Right lobe of liver (tissue), 6 donors: Measurements from ENCODE around the gene EIF4G1. TPM values are rescaled to one million over a fixed set of nuclear protein-coding genes. Genes with fewer than 3 reads are reported as not detected.

ENCODE experiments used
- ATAC-seq, 4 donors: fragments of 200-7000 bp; cut with Tn5 transposase; one replicate each; pipeline ENCODE4 v1.9.1; 2020; ENCODE audit warnings: mild to moderate bottlenecking in 4 of 4, moderate library complexity in 4 of 4
- DNase-seq, 3 donors: peaks; one replicate each; pipeline ENCODE4 v3.0.0-alpha.2; 2020
- H3K27ac ChIP-seq, 3 donors: fragments of 200-600 bp; one replicate each; pipeline ENCODE4 v1.8.0; 2022
- H3K27me3 ChIP-seq, 2 donors: fragments of 200-600 bp; one replicate each; pipeline ENCODE4 v1.8.0; 2022
- H3K36me3 ChIP-seq, 4 donors: fragments of 200-600 bp; sonication (generic) in 1 of 4; one replicate each; pipeline versions ENCODE4 v1.5.1 to v1.8.0; 2017 to 2022; ENCODE audit warnings: control low read depth in 1 of 4
- H3K4me1 ChIP-seq, 4 donors: fragments of 200-600 bp; sonication (generic) in 1 of 4; one replicate each; pipeline versions ENCODE4 v1.5.1 to v1.8.0; 2017 to 2022; ENCODE audit warnings: control low read depth in 1 of 4
- H3K4me3 ChIP-seq, 3 donors: fragments of 200-600 bp; one replicate each; pipeline ENCODE4 v1.8.0; 2022
- H3K9me3 ChIP-seq, 4 donors: fragments of 200-600 bp; sonication (generic) in 1 of 4; one replicate each; pipeline versions ENCODE4 v1.5.1 to v1.8.0; 2017 to 2022; ENCODE audit warnings: control low read depth in 1 of 4
- CTCF ChIP-seq, 4 donors: fragments of 200-600 bp in 3 of 4; fragments of 450-650 bp in 1 of 4; IDR thresholded peaks; one replicate each; pipeline versions ENCODE4 v1.5.1 to v1.8.0; 2016 to 2022; ENCODE audit warnings: antibody characterized with exemption in 4 of 4, mild to moderate bottlenecking in 2 of 4
- POLR2A ChIP-seq: fragments of 450-650 bp; IDR thresholded peaks from one replicate; pipeline ENCODE4 v1.6.1; 2017; ENCODE audit warnings: antibody characterized with exemption, mild to moderate bottlenecking
- WGBS: methylation state at CpG from one replicate; pipeline ENCODE4 v1.1.6; 2018; ENCODE audit warnings: low coverage, low lambda C conversion rate; ENCODE audit not compliant: insufficient coverage; ENCODE audit errors: missing lambda C conversion rate; 5-methylcytosine and 5-hydroxymethylcytosine counted together
- intact Hi-C, 2 donors: fragments of 100-400 bp; cut with DNase I; formaldehyde crosslinking; loops; one replicate each; pipeline versions ENCODE4 v1.11.2 to v1.14.1; 2022
- total RNA-seq, 6 experiments: library from RNA; depleted of rRNA in 2 of 6; stranded (reverse); fragments of >200 nt in 2 of 6; fragmentation: NEBNext Ultra II Directional in 3 of 6; extraction: Animal tissue kit (Norgen Biotek cat#: 25700) in 3 of 6; gene quantifications; one replicate each; pipeline versions ENCODE4 v1.1.0 to v1.2.4, GENCODE V29; 2016 to 2023
- donor health status: DM: no; HTN: yes; CAD: no.
- donor health status: DM: no; HTN: no; CAD: no.
- donor health status: DM: no; HTN: no; CAD: no.
- donor health status: DM: no; HTN: yes; CAD: no.
- donor health status: DM: no; HTN: yes; CAD: no.

EIF4G1 gene
- total RNA-seq, 6 experiments from 2014 or later = 262 to 368 (median 291) TPM

- Histone ChIP-seq H3K27ac (no peak overlapping the region), H3K4me3 (no peak overlapping the region), H3K4me1 (peaks cover 0 to 17% (median 7%) of the 10 kb centered on the region in 4 donors), H3K9me3 (no peaks in the 10 kb centered on the region), H3K27me3 (no peaks in the 10 kb centered on the region), H3K36me3 (no peaks in the 10 kb centered on the region)
- intact Hi-C loops = no loop called here
- ATAC-seq (peak; percentile 33 to 67 (median 41)), DNase-seq (peak; percentile 46 to 61 (median 58))
- 49% methylated on average over 9 of the region's 18 CpGs for WGBS
- TF ChIP-seq CTCF (IDR thresholded peaks at IDR 0.05) = peak; percentile 55 to 69 (median 64)
- TF ChIP-seq POLR2A = no peak
Measured at GRCh38 chr3:184354121-184354728, 39.8 kb downstream of the EIF4G1 start.

- TF ChIP-seq POLR2A (no peak), CTCF (IDR thresholded peaks at IDR 0.05) (no peak)
- H3K9me3 ChIP-seq = no peaks in the 10 kb centered on the region
- intact Hi-C loops = no loop called here
- ATAC-seq (no peak), DNase-seq (no peak)
- H3K4me1 ChIP-seq = peaks cover 0 to 17% (median 7%) of the 10 kb centered on the region in 4 donors
- no peaks in the 10 kb centered on the region for H3K36me3 ChIP-seq
- 0% methylated on average over 1 of the region's 8 CpGs for WGBS
- H3K4me3 ChIP-seq = no peak overlapping the region
- no peaks in the 10 kb centered on the region for H3K27me3 ChIP-seq
- H3K27ac ChIP-seq = no peak overlapping the region
Measured at GRCh38 chr3:184354754-184355153, 40.3 kb downstream of the EIF4G1 start.

- no peak overlapping the region for H3K27ac ChIP-seq
- no peaks in the 10 kb centered on the region for H3K9me3 ChIP-seq
- intact Hi-C loops = no loop called here
- peaks cover 0 to 17% (median 7%) of the 10 kb centered on the region in 4 donors for H3K4me1 ChIP-seq
- H3K36me3 ChIP-seq = no peaks in the 10 kb centered on the region
- no peak overlapping the region for H3K4me3 ChIP-seq
- H3K27me3 ChIP-seq = no peaks in the 10 kb centered on the region
- peak in 1 of 3 donors; percentile 37 for DNase-seq
- ATAC-seq = no peak
- WGBS = 66% methylated on average over 6 of the region's 18 CpGs
- TF ChIP-seq CTCF (IDR thresholded peaks at IDR 0.05) (no peak), POLR2A (no peak)
Measured at GRCh38 chr3:184355261-184356040, 41.0 kb downstream of the EIF4G1 start.

- intact Hi-C loops = no loop called here
- Histone ChIP-seq H3K4me3 (no peak overlapping the region), H3K27ac (no peak overlapping the region), H3K4me1 (peaks cover 0 to 9% (median 3%) of the 10 kb centered on the region in 4 donors), H3K36me3 (no peaks in the 10 kb centered on the region), H3K9me3 (no peaks in the 10 kb centered on the region), H3K27me3 (no peaks in the 10 kb centered on the region)
- WGBS = 83% methylated on average over 11 of the region's 24 CpGs
- TF ChIP-seq CTCF (IDR thresholded peaks at IDR 0.05) (no peak), POLR2A (no peak)
- peak in 1 of 3 donors; percentile 35 for DNase-seq
- ATAC-seq = no peak
Measured at GRCh38 chr3:184357248-184358123, 43.1 kb downstream of the EIF4G1 start.
